Measurements from ENCODE around the gene TSPOAP1.

The TSPOAP1 gene, protein sequence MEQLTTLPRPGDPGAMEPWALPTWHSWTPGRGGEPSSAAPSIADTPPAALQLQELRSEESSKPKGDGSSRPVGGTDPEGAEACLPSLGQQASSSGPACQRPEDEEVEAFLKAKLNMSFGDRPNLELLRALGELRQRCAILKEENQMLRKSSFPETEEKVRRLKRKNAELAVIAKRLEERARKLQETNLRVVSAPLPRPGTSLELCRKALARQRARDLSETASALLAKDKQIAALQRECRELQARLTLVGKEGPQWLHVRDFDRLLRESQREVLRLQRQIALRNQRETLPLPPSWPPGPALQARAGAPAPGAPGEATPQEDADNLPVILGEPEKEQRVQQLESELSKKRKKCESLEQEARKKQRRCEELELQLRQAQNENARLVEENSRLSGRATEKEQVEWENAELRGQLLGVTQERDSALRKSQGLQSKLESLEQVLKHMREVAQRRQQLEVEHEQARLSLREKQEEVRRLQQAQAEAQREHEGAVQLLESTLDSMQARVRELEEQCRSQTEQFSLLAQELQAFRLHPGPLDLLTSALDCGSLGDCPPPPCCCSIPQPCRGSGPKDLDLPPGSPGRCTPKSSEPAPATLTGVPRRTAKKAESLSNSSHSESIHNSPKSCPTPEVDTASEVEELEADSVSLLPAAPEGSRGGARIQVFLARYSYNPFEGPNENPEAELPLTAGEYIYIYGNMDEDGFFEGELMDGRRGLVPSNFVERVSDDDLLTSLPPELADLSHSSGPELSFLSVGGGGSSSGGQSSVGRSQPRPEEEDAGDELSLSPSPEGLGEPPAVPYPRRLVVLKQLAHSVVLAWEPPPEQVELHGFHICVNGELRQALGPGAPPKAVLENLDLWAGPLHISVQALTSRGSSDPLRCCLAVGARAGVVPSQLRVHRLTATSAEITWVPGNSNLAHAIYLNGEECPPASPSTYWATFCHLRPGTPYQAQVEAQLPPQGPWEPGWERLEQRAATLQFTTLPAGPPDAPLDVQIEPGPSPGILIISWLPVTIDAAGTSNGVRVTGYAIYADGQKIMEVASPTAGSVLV (N-terminal part only)

DNA sequence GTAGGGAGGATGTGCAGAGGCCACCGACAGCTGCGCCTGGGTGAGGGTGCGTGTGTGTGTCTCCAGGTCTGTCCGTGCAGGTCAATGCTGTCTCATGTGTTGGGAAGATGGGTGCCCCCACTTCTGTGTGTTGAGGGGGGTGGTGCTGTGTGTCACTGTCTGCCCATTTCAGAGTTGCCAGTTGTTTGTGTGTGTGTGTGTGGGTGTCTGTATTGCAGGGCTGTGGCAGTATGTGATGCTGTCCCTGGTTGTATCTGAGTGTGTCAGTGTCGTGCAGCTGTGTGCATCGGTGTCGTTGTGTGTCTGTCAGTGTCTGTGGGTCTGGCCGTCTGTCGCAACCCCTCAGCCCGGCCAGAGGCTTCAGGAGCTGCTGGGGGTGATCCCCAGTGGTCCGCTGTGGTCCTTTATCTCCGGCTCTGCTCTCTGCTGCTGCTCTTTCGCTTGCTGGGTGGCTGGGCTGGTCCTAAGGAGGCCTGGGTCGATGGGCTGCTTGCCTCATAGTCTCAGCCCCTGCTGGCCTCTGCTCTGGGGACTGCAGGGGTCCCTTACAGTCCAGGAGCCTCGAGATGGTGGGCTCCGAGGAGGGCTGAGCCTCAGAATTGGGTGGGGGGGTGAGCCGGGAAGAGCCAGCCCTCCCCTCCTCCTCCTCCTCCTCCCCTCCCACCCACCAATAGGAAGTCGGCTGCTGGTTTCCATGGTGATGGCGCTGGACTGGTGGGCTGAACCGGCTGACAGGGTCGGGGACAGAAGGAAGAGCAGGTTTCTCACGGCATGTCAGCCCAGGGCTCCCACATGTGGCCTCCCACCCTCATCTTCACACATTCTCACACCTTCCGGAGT is at the start of gene TSPOAP1:
TSS of gene TSPOAP1 (minus strand) at position 601 of the 840 bp plus-strand sequence. CDS start 875 bp downstream, outside the sequence.
- peak; percentile 42 to 53 (median 46) for DNase-seq

DNA sequence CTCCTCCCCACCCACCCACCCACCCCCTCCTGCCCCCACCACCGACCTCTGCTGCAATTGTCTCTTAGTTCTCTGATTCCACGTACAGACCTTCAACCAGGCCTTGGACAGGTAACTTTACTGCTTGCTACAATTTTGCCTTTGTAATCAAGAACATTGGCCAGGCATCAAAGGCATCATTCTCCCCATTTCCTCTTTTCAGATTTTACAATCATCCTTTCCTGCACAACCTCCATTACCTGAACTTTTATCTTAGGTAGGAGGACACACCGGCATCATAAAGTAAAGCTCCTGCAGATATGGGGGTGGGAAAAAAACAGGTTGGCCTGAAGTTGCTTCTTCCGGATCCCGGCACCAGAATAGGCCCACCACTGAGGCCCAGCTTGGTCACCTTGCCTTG is 49.1 kb upstream of the TSPOAP1 start:
- DNase-seq, result no peak

DNA sequence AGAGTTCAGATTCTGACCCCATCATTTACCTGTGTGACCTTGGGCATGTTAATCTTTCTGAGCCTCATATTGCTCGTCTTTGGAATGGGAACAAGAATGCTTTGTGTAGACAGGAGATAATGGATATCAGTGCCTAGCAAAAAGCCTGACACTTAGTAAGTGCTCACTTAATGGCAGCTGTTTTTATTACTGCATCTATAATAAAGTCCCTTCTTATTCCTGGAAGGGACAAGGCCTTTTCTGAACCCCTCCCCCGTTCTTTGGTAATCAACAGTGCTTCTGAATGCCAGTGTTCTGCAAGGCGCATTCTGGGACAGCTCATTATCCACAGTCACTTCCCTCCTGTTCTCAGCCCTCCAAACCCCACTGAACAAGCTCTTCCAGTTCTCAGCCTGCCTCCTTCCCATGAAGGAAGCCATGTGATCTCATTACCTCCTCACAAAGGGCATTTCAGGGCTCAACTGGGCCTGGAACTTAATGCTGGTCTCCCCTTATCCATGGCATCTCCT is 48.6 kb upstream of the TSPOAP1 start:
- DNase-seq, result no peak

DNA sequence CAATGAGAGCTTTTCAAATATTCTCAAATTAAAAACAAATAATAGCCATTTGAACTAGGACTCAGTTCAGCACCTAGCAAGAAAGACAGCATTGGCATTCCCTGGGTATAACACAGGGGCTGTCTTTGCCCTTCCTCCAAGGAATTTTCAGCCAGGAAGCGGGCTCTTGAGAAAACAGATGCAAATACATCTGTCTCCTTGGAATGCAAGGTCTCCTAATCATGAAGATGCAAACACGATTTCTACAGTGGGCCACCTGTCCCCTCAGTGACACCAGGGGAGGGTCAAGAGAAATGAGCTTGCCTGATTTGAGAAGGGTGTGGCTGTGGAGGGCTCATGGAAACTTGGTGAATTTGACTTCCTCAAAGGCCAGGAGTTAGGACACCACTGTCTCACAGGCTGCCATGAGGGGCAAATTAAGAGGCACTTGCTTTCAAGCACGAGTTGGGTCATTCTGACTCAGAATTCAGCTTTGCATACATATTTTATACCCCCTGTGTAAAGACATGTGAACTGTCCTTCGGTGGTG is 47.9 kb upstream of the TSPOAP1 start:
- DNase-seq, result no peak

DNA sequence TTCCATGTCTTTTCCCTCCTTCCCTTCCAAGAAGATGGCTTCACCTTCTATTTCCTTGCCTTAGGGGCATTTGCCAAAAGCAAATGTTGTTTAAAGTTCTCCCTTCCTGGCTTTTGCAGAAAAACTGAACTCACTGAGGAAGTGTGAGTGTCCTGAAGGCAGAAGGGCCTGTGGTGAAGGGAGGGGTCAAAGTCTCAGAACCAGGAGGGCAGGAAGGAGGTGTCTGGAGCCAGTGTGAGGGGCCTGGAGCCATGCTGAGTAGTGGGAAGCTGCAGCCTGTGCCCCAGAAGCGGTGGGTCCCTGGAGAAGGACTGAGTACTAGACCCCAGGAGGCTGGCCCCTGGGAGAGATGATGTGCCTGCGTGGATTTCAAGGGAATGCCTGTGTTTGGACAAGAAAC is 47.2 kb upstream of the TSPOAP1 start:
- no peak for DNase-seq

DNA sequence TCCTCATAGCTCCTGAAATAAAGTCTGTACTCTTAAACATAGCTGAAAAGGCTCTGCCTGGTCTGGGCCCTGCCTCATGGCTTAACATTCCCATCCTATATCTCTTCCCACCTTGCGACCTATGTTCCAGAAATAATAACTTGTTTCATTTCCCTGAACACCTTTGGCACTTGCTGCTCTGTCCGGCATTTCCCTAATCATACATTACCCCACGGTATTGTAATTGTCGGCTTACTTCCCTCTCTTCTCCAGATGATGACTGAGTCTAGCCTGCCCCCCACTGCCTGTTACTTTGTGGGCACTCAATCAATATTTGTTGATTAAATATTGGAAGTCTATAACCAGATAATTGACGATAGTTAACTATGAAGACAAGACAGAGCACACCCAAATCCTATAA is 46.7 kb upstream of the TSPOAP1 start:
- no peak for DNase-seq

DNA sequence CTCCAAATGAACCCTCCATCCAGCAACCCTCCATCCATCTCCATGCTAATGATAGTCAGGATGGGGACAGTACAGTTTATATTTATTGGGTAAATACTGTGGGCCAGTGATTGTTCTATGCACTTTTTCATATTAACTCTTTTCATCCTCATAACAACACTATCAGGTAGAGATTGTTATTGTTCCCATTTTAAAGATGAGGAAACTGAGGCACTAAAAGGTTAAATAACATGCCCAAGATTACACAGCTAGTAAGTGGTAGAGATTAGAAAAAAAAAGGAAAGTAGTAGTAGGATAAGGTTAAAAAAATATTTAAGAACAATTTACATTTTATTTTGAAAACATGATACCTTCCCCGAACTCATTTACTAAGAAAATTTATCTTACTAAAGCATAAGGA is 45.3 kb upstream of the TSPOAP1 start:
- DNase-seq, result no peak

DNA sequence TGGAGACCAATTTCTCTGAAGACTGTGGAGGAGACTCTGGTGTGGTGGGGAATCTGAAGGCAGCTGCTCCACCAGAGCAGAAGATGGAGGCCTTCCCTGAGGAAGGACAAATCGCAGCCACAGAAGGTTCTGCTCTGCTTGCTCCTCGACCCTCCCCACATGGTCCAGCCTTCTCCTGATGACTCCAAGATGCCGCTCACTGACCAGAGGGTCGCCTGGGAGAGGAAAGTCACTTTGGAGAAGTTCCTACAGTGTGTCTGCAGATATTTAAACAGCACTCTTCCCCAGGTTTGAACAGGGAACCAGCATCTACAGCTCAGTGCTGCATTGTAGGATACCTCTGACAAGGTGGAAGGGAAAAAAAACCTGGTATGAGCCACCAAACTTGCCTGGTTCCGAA is 44.4 kb upstream of the TSPOAP1 start:
- DNase-seq, result no peak

DNA sequence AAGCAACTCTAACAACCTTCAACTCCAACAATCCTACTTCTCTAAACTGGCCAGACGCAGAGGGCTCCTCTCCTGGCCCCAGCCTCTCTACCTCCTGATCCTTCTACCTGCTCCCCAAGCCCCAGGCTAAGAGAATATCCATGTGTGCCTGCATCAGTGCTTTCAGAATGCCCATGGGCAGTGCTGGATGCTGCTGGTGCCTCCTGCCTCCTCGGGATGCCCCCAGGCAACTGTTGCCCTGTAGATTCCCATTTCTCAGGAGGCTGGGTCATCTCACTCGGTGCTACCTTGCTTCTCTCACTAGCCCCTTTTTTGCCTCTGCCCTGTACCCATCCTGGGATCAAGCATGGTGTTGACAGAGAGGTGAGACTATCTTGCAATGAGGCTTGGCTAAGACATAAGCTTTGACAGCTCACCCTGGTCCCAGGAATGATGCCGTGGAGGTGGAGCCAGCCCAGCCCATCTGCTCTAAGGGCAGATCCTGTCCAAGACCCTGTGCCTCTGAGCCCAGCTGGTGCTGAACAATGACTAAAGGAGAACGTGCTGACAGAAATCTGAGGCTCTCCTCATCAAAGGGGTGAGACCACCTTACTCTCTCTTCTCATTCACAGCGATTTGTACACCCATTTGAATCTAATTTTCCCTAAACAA is 42.8 kb upstream of the TSPOAP1 start:
- no peak for DNase-seq

DNA sequence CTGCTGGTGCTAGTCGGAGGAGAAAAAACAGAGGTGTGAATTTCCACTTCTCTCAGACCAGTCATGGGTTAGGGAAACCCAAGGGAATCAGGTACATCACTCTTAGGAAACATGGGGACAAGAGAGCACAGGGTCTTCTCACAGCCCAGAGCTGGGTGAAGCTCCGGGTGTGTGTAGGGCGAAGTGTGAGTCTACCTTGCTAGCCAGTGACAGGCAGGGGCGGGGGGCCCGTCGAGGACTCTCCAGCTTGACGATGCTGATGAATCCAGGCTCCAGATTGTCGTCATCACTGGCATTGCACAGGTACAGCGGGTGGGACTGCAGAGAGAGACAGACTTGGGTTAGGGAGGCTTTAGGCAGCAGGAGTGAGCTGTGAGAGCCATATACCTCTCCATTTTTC is 42.1 kb upstream of the TSPOAP1 start:
- no peak for DNase-seq

DNA sequence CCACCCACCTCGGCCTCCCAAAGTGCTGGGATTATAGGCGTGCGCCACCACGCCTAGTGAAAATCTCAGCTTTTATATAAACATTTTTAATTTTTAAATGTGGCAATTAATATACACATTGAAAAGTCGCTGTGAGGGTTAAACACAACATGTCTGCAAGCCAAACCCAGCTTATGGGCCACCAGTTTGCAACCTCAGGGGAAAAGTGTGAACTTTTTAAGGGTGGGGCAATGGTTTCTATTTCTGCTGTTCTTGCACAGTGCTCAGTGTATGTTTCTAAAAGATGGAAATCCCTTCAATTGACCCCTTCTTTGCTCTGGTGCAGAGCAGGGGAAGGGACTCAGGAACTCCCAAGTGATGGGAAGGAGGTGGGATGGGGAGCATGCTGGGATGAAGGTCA is 41.7 kb upstream of the TSPOAP1 start:
- no peak for DNase-seq

DNA sequence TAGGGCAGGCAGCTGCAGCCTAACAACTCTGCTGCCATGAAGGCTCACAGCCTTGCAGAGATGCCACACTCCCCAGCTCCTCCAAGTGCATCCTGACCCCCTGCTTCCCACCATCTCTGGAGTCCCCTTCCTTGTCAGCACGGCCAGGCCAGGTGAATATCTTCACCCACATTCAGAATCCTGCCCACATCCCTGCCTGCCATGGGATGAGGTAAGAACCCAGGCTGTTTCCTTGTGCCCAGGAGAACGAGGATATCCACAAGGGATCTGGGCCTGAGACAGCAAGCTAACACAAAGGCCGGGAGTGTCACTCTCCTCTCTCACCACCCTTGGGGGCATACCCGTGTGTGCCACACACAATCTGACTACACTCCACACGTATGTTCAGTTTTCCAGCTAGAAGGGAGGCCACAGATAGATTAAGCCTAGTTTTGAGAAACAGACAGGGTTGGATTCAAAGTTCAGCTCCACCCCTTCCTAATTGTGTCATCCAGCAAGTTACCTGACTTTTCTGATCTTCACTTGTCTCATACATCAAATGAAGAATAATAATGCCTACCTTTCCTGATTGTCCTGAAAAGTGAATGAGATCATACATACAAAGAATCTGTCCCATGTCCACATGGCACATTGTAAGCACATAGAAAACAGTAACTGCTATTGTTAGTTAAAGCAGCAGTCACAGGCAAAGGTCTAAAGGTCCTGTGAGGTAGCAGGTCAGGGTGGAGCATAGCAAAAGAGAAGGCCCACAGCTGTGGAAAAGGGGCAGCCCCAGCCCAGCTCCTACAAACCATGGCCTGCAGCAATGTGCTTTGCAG is 40.8 kb upstream of the TSPOAP1 start:
- DNase-seq, result no peak

DNA sequence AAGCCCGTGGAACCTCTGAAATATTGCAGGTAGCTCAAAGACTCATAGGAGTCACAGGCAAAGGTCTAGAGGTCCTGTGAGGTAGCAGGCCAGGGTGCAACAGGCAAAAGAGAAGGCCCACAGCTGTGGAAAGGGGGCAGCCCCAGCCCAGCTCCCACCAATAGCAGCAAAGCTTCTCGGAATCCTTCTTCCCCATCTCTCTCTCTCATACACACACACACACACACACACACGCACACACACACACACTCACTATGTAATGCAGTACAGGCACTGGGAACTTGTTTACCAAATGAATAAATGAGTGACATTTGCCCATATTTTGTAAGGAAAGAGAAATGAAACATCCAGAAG is 40.2 kb upstream of the TSPOAP1 start:
- DNase-seq, result no peak

DNA sequence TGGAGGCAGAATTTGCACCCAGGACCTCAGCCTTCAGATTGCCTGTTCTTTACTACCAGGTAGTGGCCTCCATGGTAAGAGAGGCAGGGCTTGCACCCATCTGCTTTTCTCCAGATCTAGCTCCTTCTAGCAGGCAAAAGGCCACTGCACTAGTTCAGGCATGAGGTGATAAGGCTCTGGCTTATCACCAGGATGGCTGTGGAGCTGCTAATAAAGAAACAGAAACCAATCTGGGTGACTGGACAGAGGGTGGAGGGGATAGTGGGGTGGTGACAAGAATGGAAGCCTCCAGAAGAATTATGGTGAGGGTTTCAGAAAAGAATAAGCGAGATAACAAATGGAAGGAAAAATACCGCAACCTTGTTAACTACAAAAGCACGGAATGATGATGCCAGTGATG is 38.9 kb upstream of the TSPOAP1 start:
- no peak for DNase-seq

DNA sequence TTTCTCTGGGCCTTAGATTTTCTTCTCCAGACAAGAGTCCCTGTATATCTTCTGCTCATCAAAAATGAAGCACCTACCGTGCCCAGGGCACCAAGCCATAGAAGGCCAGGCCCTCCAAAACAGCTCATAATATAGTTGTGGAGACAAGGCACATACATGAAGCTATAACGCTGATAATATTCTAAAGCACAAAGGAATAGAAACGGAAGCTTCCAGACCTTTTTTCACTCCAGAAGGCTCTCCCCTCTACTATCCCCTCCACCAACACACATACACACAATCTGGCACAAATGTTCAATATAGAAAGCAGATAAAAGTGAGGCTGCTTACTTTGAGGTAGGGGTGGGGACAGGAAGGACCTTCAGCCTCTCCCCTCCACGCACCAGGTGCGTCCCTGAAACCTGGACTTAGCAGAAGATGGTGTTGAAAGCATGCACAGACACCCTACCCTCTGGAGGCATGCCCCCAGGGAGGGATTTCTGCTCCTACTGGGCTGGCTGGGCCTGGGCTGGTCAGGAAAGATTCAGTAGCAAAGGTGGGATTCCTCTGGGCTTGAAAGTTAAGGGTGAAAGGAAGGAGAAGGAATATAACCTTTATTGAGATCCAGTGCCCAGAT is 37.5 kb upstream of the TSPOAP1 start:
- DNase-seq, result no peak

DNA sequence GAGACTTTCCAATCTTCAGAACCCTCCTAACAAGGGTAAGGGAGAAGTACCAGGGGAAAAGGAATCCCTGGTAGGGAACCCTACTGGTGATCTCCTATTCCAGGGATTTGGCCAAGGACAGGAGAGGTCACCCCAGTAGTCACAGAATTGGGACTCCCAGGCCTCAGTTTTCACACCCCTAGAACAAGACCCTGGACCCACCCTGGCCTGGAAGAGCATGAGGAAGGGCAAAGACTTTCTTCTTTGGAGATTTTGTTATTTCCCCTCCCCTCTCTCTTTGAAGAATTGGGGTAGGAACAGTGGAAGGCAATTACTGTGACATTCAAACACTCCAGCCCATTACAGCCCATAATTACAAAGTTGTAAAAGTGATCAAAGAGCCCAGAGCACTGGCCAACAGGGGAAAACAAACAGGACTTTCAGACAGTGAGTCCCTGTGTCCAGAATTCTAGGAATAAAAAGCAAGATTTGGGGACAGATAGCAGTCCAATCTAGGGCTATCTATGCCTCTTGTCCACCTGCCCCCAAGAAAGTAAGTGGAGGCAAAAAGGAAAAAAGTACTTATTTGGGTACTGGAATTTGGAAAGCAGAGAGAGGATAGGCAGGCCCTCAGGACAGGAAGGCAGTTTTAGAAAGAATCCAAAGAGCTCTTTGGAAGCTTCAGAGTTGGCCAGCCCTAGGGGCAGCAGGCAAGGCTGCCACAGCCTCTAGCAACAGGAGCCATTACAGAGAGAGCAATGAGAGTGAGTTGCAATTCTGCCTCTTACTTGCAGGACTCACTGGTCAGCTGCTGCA is 36.8 kb upstream of the TSPOAP1 start:
- DNase-seq, result no peak

DNA sequence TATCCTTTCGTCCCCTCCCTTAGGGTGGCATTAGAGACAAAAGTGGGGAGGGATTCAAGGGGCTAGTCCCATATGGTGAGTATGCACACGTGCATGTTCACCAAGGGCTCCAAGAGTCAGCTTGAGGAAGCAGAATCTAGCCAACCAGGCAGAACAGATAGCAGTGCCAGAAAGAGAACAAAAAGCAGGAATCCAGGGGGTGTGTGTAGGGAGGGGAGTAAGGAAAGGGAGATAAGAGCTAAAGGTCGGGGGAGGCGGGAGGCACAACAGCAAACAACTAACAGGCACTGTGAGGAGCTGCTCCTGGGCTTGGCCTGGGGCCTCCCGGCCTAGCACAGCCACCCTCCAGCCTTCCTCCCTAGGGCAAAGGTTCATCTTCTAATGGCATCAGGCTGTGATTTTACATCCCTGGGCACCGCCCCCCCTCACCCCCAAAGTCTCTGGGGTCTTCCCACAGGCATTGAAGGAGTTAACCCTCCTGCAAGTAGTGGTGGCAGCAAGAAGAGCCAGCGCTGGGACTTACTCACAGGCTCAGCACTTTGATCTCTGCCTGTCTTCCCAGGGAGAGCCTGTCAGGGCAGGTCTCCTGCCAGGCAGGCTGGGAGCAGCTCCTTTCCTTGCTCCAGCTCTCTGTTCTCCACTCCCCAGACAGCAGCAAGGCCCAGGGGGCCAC is 35.8 kb upstream of the TSPOAP1 start:
- no peak for DNase-seq

DNA sequence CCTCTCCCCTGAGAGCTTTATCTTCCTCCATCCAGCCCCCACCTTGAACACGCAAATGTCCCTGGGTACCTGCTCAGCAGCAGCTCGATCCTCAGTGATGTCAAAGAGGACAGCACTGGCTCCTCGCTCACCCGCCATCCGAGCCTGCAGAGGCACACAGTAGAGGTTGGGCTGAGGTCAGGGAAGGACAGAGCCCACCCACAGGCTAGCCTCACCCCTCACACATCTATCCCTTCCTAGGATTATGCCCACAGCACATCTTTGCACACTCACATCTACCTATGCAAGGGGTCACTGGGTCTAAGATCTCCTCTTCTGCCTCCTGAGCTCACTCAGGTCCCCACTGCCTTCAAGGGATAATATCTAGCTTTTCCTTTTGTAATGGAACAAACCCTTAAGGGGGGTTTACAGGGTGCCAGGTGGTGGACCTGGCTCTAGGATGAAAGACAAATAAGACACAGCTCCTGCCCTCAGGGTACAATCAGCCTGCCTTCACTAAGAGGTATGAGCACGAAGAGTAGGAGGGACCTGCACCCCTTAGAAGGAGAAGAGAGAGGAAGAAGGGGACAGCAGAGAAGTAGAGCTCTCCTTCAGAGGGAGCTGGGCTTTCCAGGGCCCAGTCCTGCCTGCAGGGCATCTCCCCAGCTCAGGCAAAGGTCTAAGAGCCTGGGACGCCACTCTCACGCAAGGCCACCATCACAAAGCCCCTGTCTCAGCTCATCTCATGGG is 35.0 kb upstream of the TSPOAP1 start:
- no peak for DNase-seq
